GM11168 (cell line): ENCODE measurements around the gene NPDC1.

Experiments
- in situ Hi-C: fragments of 300-500 bp; cut with MboI; formaldehyde crosslinking; loops from one replicate; pipeline ENCODE4 v1.12.0; 2022; ENCODE audit warnings: low sequenced_read_pairs; ENCODE audit not compliant: unreplicated experiment

The NPDC1 gene

GRCh38 chr9:137046088-137046787, at the start of gene NPDC1:
Gene NPDC1, minus strand, starts transcription at chr9:137046177. Its CDS starts 188 bp downstream, at chr9:137045989.
- in situ Hi-C loops = no loop called here

- in situ Hi-C loops = no loop called here
Measured at GRCh38 chr9:137089232-137089947, 43.4 kb upstream of the NPDC1 start.

- in situ Hi-C loops = no loop called here
Measured at GRCh38 chr9:137088121-137088520, 42.1 kb upstream of the NPDC1 start.

- in situ Hi-C loops = no loop called here
Measured at GRCh38 chr9:137087409-137087925, 41.5 kb upstream of the NPDC1 start.

GRCh38 chr9:137086531-137087408, 40.8 kb upstream of the NPDC1 start, which contains the start of gene MAN1B1:
Gene MAN1B1, plus strand, starts transcription at chr9:137086985. Its CDS starts 15 bp downstream, at chr9:137087000.
- in situ Hi-C loops = no loop called here

GRCh38 chr9:137085920-137086530, 40.0 kb upstream of the NPDC1 start:
- in situ Hi-C loops = no loop called here

- in situ Hi-C loops = no loop called here
Measured at GRCh38 chr9:137084526-137084925, 38.5 kb upstream of the NPDC1 start.

GRCh38 chr9:137083394-137084004, 37.5 kb upstream of the NPDC1 start:
- in situ Hi-C loops = no loop called here

- in situ Hi-C loops = no loop called here
Measured at GRCh38 chr9:137082925-137083290, 36.9 kb upstream of the NPDC1 start.

- in situ Hi-C loops = no loop called here
Measured at GRCh38 chr9:137082222-137082924, 36.4 kb upstream of the NPDC1 start.

- in situ Hi-C loops = no loop called here
Measured at GRCh38 chr9:137080260-137081122, 34.5 kb upstream of the NPDC1 start.

GRCh38 chr9:137079401-137079787, 33.4 kb upstream of the NPDC1 start:
- in situ Hi-C loops = no loop called here

GRCh38 chr9:137078701-137079400, 32.9 kb upstream of the NPDC1 start:
- in situ Hi-C loops = no loop called here

GRCh38 chr9:137077758-137078693, 32.0 kb upstream of the NPDC1 start:
- in situ Hi-C loops = no loop called here

GRCh38 chr9:137077010-137077747, 31.2 kb upstream of the NPDC1 start, which contains the start of gene UAP1L1:
Gene UAP1L1, plus strand, starts transcription at chr9:137077517. Its CDS starts 16 bp downstream, at chr9:137077533.
- in situ Hi-C loops = no loop called here

- in situ Hi-C loops = no loop called here
Measured at GRCh38 chr9:137076636-137077009, 30.6 kb upstream of the NPDC1 start.
